Inferior parietal cortex (tissue), 1 donor: ENCODE results near the gene COMMD1.
"Not testable (repeated sequence)": the region's sequence is repeated elsewhere in the genome, so short reads cannot be mapped to it uniquely, and the experiment has no call there.

Experiments
- DNase-seq: peaks from one replicate; pipeline ENCODE4 v3.0.0-alpha.2; 2016; ENCODE audit errors: extremely low spot score

The COMMD1 gene

GRCh38 chr2:62074233-62074632 lies 168.8 kb downstream of the COMMD1 start:
- DNase-seq: no peak

GRCh38 chr2:62076980-62077638 lies 171.6 kb downstream of the COMMD1 start:
- DNase-seq: no peak

- no peak for DNase-seq
Observed at GRCh38 chr2:62084801-62085200, 179.3 kb downstream of the COMMD1 start.

DNA sequence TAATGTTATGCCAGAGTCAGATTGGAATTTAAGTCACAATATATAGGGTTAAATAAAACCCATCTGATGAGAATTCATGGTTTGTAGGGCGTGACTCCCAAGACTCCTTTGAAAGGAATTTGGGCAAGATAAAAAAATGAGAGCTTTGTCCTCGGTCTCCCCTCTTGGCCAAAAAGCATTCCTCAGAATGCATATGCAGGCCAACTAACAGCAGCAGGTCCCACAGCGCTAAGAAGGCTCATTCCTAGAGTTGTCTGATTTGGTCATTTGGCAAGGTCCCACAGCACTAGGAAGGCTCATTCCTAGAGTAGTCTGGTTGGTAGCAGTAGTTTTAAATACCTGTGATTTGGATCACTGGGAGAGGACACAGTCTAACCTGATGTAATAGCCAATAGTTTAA lies 184.2 kb downstream of the COMMD1 start:
- DNase-seq: no peak

DNA sequence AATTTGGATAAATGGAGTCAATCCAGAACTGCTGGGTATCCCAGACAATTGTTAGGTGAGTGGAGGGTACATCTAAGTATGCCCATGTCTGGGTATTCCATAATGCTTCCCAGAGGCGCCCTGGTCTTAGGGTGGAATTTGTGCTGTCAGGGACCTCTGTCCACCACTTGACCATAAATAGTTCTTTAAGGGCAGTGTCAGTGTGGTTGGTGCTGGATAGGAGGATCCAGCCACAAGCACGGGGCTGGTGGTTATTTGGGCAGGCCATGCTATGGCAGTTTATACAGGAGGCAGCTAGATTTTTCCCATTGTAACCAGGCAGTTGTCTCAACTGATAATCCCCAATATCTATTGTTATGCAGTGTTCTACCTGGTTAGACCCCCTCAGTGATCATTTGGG lies 186.0 kb downstream of the COMMD1 start:
- no peak for DNase-seq

GRCh38 chr2:62099050-62099449 lies 193.6 kb downstream of the COMMD1 start:
- DNase-seq: no peak

DNA sequence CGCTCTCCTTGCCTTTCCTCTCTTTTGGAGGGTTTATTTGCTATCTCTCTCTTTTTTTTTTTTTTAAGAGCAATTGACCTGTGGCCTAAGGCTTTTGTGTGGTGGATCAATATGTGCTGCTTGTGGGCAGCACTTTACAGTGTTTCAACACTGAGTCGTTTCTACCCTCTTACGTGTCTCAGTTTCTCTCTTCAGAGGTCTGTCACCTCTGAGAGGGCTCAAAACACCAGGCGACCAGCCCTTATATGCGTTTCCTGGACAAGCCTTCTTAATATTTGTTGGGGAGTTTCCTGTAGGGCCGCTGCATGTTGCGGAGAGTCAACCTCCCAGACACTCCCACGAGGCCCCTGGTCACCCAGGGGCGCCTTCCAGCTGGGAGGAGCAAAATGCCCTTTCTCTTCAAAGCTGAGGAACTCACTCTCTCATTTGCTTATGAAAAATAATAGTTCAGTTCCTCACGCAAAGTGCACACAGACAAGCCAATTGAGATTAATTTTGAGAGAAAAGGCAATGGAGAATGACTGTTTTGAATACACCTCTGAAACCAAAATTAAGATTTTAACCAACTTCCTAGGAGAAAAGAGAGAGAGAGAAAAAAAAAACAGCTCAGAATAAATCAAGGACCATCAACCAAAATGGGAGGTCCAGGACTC lies 194.2 kb downstream of the COMMD1 start:
- DNase-seq: no peak

GRCh38 chr2:62101886-62102285 lies 196.4 kb downstream of the COMMD1 start:
- no peak for DNase-seq

DNA sequence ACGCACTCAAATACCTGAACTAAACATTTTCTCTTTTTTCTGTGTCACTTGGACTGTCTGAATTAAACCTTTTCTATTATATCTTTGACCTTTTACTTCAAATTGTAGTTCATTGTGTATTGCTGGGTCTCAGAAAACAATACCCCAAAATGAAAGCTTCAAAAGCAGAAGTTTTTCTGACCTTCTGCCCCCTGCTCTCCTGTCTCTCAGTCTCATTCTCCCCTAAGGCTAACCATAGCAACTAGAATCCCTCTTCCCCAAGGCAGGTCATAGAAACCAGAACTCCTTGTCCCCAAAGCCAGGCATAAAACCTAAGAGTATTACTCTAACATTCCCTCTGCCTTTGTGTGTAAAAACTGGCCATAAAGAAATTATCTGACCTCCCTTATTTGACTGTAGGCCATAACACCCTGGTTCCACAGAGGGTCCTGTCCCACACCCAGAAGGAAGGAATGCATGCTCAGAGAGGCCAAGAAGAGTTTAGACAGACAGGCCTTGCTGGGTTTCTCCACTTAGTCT lies 197.0 kb downstream of the COMMD1 start:
- DNase-seq: no peak

DNA sequence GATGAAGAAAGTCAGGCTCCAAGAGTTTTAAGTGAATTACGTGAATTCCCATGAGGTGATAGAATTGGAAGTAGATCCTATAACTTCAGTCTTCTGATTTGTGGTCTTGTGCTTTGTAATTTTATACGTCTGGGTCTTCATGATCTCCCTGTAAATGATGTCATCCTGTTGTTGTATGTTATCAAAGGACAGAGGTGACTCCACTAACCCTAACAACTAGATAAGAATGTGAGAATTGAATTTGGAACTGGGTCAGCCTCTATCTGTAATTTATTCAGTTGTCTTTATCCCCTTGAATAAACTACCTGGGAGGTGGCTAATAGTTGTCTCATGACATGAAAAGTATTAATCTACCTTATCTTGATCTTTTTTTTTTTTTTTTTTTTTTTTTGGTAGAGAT lies 204.1 kb downstream of the COMMD1 start:
- DNase-seq: no peak

DNA sequence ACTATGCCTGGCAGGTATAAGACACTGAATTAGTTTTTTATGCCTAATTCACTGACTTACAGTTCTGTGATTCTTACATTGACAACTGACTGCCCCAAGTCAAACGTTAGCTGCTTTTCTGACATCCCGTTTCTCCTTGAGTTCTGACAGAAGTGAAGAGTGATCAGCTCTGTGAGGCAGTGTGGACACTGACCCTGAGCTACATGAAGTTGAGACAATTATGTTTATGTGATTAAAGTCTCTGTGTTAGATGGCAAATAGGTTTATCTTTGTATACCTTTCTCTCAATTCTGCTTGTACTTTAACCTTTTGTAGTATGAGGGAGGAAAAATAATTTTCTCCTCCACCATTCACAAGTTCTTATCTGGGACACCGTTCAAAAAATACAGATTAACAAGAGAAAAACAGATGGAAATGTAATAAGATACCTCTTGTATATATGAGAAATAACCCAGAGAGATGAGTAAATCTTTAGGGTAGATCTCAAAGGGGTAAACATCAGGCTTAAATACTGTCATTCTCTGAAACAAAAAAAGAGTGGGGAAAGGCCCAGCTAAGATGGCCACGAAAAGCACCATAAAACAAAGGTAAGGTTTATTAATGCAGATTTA lies 205.0 kb downstream of the COMMD1 start:
- DNase-seq: no peak

GRCh38 chr2:62112179-62112578 lies 206.7 kb downstream of the COMMD1 start:
- DNase-seq: no peak

- no peak for DNase-seq
Observed at GRCh38 chr2:62114564-62114963, 209.1 kb downstream of the COMMD1 start.

- DNase-seq: no peak
Observed at GRCh38 chr2:62116983-62117382, 211.5 kb downstream of the COMMD1 start.

DNA sequence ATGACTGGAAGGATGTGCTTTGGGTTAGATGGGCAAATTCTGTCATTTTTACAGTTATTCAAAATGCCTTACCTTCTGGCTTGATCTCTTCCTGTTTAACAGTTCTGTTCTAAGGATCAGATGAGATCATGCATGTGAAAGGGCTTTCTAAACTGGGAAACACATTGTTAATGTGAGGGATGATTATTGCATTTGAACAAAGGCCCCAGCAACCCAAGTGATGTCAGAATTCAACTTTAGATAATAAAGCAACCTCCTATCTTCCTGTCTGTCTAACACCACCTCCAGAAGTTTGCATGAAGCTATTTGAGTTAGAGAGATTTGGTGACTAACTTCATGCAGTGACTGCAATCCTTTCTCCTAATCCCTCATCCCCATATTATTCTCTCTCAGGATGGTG lies 212.7 kb downstream of the COMMD1 start:
- DNase-seq: no peak

DNA sequence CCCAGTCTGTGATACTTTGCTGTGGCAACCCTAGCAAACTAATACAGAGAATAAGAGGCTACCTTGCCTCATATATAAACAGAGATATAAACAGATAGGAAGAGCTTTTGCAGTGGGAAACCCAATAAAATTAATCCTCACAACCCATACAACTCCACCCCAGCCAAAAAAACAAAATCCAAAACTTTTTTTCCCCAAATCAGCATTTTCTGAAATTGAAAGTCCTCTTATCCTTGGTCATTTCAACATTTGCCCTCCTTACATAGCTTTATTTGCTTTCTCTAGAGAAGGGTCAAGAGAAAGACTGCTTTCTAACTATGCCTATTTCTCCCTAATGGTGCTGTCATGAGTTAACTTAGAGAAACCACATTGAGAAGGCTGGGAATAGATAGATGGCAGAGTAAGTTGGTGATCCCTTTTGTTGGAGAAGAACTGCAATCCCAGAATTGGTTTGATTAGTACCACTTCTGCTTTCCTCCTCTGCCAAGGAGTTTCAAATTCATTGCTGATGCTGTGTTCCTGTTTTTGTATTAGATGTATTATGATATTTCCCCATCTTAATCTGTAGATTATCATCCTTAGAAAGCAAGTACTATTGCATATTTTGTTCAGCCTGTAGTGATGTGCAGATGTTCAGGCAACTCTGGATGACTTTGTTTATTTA lies 214.0 kb downstream of the COMMD1 start:
- no peak for DNase-seq

DNA sequence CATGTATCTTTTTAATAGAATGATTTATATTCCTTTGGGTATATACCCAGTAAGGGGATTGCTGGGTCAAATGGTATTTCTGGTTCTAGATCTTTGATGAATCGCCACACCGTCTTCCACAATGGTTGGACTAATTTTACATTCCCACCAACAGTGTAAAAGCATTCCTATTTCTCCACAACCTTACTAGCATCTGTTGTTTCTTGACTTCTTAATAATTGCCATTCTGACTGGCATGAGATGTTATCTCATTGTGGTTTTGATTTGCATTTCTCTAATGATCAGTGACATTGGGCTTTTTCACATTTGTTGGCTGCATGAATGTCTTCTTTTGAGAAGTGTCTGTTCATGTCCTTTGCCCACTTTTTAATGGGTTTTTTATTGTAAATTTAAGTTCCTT lies 220.8 kb downstream of the COMMD1 start:
- DNase-seq: not testable (repeated sequence)

GRCh38 chr2:62133320-62133823 lies 227.9 kb downstream of the COMMD1 start:
- DNase-seq: no peak

DNA sequence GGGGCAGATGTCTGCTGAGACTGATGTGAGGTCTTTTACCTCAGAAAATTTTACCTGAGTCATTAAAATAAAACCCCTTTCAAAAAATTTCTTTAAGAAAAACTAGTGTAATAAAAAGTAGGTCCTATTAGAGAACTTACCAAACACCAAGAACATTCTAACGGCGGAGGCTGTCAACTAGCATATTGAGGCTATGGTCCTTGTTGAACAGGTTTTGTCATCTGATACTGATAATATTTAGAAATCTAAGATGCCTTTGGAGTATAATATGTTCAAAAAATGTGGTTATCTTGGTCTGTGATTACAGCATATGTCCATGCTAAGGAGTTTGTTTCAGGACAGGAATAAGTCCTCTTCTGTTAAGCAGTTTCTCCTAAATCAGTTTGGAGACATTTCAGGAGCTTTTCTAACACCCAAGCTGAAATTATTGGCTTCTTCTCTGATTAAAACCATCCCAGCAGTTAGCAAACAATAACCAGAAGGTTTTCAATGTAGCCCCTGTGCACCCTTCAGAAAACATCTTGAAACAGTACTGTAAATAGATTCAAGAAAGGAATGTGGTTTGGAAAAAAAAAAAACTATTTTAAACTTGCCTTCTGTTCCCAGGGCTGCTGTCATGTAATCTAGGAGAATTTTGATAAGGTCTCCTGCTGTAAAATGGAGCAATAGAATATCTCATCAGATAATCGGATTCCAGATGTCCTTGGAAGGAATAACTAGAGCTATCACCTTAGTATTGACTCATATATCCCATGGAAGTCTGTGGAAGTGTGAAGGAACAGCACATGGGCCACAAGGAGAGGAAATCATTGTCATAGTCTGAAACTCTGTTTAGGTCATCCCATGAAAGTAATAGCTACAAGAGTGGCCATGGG lies 231.7 kb downstream of the COMMD1 start:
- DNase-seq: no peak

DNA sequence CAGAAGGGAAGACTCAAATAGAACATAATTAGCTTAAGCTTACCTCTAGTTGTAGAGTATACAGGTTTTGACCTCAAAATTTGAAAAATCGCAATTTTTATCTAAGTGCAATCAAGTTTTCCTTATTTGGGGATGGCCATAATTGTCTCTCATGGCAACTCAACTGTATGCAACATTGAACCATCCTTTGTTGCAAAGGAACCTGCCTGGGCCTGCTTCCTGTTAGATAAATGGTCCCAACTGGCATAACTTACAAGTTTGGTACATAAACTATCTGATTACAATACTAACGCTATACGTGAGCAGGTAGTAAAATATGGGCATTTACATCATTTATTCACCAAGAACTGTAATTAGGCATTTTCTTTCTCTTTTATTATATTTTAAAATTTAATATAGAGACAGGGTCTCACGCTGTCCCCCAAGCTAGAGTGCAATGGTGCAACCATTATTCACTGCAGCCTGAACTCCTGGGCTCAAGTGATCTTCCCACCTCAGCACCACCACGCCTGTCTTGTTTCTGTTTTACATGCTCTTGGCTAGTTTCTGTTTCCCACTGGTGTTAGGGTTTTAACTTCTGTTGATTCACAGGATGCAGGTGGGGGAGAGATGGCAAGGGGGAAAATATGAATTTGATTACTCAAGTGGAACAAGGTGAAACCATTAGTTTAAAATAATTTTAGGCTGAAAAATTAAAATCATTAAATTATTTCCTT lies 235.1 kb downstream of the COMMD1 start:
- no peak for DNase-seq
